GM19351 (cell line): Measurements from ENCODE around the gene IL19.
"Not testable (repeated sequence)": the region's sequence is repeated elsewhere in the genome, so short reads cannot be mapped to it uniquely, and the experiment has no call there.

Experiments used
- ATAC-seq: cut with Tn5 transposase; IDR thresholded peaks from one replicate; pipeline ENCODE4 v1.9.1; 2021; ENCODE audit warnings: mild to moderate bottlenecking, moderate library complexity; ENCODE audit not compliant: unreplicated experiment

The IL19 gene

DNA sequence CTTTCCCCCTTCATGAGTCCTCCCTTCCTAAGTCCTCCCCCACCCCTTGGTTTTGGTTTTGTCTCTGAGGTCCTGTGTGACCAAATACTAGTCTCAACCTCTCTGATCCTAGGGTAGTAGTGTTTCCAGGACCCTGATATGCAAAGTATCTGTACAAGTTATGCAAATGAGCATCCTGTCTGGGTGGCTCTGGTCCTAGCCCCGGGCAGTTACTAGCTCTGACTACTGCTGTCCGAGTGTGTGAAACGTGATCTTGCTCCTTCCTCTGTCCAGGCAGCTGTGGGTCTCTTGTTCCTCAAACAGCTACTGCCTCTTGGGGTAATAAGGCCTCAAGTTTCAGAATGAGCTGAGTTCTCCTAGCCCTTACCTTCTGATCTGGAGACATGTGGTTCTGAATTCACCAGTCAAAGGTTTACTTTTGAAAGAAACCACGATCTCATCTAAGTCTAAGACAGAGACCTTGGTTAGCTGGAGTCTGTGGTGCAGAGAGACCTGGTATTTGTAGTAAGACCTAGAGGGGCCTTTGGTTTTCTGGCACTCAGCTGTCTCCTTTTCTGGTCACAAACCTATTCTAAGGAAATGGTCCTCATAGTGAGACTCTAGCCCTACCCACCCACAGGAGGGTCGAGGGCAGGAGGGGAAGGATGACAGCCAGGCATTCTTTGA, 31.0 kb upstream of the IL19 start:
- ATAC-seq = peak; percentile 87

DNA sequence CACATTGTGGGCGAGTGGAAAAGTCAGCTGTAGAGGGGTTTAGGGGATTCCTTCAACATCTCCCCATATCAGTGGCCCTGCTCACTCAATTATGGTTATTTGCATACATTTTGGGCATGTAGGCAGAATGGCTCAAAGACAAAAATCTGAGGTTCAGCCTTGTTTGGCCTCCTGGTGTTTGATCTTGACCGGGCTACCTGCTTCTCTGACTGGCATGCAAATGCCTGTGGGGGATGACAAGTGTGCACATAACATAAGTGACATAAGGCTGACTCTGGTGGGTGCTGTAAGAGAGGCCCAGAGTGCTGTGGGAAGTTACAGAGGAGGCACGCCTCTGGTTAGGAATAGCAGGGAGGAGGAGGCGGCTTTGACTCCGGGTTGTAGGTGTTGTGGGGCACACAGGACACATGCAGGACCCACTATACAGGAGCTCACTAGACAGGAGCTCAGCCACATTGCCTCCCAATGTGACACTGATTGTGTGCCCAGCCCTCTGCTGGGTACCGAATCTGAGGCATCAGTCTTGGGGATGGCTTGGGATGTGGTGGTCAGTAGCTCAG, 29.4 kb upstream of the IL19 start:
- no peak for ATAC-seq

DNA sequence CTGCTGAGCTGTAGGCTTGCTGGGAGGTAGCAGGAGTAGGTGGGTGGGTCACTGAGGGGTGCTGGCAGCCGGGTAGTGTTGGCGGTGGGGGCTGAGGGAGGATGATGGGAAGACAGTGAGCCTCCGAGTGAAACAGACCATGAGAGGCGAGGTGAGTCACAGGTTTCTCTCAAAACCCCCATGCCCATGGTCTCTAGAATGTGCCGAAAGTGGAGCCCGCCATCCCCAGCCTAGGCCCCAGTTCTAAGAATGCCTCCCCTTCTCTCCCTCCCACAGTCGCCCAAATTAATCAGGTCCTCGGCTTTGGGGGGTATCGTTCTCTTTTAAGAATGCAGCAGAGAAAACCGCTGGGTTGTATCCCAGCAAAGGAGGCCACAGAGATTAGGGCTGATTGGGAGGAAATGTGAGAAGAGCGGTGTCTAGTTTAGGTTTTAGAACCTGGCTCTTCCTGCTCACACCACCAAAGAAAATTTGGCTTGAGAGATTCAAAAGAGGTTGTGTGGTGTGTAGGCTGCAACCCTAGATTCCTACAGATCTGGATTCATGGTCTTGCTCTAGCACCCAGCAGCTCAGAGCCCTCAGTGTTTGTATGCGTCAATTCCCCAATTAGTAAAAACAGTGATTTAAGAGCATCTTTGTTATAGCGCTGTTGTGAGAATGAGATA, 27.7 kb upstream of the IL19 start:
- no peak for ATAC-seq

DNA sequence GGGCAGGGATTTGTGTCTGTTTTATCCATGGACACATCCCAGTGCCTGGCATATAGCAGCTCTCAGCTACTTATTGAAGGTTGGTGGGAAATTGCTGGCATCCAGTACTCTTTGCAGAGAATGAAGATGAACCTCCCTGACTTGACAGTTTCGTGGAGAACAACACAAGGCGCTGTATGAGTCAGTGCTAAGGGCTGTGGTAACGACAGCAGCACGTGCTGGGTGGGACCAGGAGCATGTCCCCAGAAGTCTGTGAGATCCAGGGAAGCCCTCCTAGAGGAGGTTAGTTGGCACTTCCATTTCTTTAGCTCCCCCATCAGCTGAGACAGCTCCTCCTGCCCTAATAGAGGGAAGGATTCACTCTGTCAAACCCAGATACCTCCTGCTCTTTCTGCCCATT, 25.9 kb upstream of the IL19 start:
- ATAC-seq = no peak

DNA sequence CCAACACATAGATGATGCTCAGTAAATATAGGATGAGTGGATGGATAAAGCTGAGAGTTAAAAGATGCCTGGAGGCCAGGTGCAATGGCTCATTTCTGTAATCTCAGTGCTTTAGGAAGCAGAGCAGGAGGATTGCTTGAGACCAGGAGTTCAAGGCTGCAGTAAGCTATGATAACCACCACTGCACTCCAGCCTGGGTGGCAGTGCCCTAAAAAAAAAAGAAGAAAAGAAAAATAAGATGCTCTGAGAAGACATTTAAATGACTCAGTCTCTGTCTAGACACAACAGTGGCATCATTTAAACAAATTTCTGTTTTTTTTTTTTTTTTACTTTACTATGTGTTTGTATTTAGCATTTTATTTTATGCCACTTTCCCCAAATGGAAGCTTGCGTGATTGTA, 25.3 kb upstream of the IL19 start:
- ATAC-seq = no peak

DNA sequence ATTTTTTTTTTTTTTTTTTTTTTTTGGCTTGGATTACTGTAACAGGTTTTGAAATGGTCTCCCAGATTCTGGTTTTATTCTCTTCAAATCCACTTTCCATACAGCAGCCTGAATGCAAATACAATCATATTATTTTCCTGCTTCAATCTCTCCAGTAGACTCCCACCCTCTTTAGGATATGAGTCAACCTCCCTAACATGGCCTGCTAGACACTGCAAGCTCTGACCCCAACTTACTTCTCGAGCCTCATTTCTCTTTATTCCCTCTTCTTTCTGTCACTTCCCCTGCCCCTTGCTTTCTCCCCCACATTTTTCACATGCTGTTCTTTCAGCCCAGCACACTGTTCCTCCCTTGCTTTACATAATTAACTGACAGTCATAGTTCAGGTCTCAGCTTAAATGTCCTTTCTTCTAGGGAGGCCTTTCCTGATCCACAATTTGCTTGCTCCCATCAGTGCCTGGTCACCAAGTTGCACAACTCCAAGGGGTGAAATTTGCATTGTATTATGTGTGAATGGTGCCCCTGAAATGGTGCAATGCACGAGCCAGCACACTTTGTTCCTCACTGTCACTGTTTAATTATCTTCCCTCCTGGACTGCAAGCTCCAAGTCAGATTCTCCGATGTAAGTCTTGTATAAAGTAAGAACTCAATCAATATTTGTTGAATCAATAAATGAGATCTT, 22.1 kb upstream of the IL19 start:
- ATAC-seq = no peak

DNA sequence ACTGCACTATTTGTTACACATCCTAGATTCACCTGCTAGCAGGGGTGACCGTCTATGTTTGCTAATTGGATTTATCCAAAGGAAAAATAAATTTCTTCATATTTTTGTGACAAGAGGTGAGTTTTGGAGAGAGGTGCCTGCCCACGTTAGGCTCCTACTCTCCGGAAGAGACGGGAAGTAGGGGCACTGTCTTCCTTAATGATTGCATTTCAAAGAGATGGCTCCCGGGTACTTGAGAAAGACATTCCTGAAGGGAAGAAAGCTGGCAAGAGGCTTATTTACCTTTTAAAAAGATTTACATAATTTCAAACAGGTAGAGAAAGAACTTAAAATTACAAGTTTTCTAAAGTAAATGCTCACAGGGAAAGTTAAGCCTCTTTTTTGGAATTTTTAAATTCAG, 18.7 kb upstream of the IL19 start:
- ATAC-seq = no peak

DNA sequence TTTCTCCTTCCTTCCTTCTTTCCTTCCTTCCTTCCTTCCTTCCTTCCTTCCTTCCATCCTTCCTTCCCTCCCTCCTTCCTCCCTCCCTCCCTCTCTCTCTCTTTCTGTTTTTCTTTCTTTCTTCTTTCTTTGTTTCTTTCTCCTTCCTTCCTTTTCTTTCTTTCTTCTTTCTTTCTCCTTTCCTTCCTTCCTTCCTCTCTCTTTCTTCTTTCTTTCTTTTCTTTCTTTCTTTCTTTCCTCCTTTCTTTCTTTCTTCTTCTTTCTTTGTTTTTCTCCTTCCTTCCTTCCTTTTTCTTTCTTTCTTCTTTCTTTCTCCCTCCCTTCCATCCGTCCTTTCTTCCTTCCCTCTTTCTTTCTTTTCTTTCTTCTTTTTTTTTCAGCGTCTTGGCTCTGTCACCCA, 18.1 kb upstream of the IL19 start:
- no peak for ATAC-seq

DNA sequence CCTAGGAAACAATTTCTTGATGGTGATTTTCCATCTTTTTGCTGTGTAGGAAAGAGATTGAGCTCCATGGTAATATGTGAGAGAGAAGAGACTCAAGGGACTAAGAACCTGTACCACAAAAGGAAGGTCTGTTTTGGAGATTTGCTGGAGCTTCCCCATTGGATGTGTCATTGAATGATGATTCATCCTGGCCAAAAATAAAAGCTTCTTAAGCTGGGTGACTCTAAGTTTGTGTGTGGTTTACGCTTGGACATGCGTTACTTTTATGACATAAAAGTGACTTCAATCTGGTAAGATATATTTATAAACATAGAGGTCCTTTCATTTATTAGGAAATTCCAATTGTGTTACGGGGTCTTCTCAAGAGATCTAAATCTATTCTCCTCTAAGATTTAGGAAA, 17.4 kb upstream of the IL19 start:
- no peak for ATAC-seq

DNA sequence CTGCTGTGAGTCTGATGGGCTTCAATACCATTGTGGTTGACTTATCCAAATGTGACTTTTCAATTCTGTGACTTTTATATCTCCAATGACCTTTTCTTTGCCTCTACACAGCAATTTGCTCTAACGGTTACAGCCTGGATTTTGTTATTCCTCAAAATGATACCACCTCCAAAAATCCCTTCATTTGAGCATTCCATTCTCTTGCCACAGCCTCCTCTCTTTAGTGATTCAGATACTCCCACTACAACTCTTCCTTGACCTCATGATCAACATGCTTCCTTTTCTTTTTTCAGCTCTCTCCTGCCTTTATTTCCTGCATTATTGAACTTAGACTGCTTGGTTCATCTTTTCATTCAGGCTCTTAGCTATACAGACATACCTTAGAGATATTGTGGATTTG, 16.6 kb upstream of the IL19 start:
- ATAC-seq = no peak

DNA sequence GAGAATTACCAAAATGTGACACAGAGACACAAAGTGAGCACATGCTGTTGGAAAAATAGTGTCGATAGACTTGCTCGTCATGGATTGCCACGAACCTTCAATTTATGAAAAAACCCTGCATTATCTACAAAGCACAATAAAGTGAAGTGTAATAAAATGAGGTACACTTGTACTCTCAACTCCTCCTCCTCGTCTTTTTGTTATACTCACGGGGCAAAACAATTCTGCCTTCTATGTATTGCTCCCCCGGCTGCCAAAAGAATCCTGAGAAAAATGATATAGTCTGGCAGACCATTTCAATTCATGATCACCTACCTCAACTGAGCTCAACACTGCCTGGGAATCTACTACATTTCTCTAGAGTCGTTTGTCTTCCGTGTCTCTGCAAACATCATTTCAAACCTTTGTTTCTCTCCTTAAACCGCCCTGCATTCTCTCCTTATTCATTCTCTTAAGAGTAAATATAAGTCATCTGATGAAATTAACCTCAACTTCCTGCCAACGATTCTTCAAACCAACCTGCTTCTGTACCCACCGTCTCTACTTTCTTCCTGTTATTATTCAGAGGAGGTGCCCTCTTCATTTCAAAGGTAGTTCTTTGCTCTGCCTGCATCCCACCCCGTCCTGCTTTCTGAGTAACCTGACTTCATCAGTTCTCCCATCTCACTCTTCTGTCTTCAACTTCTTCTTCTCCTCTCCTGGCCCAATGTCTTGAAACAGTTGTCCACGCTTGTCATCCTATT, 12.9 kb upstream of the IL19 start:
- no peak for ATAC-seq

DNA sequence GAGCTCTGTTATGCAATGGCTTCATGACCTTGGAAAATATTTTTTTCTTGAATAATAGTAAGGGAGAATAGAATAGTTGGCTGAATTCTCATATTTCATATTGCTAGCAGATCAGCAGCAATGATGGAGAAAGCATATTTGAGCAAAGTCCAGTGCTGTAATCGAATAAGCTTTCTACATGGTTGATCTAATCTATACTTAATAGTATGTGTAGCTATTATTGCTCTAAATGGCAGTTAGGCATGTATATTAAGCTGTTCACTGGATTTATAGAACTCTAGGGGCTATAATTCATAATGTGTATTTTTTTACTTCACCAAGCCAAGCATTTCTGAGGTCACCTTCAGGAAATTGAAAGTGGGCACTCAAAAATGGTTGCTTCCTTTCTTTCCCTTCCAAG, 10.0 kb upstream of the IL19 start:
- no peak for ATAC-seq

DNA sequence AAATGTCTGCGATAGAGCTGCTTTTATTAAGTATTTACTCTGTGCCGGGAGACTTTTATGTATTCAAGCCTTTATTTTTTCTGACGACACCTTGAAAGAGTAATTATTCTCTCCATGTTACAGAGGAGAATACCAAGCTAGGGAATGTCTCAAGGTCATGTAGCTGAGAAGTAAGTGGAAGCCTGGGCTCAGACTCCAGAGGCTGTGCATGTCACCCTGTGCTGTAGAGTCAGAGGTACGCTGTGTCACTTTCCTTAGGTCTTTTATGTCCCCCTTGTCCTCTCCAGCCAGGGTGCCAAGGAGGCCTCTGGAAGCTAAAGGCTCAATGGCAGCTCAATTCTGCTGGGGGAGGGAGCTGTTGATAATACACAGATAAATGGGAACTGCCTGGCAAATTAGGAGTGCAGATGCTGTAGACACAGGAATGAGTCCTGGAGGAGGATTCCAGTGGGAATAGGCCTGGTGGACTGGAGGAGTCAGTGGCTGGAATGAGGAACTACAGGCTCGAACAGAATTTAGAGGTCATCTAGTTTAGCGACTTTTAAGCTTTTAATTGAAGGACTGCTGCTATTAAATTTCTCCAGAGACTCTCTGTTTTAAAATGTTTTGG, 9.3 kb upstream of the IL19 start:
- no peak for ATAC-seq

DNA sequence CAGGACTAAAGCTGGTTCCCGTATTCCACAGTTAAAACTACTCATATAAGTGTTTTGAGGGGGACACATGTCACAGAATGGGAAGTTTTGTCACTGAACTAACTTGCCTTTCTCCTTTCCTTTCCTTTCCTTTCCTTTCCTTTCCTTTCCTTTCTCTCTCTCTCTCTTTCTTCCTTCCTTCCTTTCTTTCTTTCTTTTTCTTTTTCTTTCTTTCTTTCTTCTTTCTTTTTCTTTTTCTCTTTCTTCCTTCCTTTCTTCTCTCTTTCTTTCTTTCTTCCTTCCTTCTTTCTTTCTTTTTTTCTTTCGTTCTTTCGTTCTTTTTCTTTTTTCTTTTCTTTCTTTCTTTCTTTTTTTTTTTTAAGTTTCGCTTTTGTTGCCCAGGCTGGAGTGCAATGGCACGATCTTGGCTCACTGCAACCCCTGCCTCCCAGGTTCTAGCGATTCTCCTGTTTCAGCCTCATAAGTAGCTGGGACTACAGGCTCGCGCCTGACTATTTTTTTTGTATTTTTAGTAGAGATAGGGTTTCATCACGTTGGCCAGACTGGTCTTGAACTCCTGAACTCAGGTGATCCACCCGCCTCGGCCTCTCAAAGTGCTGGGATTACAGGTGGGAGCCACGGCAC, 7.7 kb upstream of the IL19 start:
- ATAC-seq = not testable (repeated sequence)

DNA sequence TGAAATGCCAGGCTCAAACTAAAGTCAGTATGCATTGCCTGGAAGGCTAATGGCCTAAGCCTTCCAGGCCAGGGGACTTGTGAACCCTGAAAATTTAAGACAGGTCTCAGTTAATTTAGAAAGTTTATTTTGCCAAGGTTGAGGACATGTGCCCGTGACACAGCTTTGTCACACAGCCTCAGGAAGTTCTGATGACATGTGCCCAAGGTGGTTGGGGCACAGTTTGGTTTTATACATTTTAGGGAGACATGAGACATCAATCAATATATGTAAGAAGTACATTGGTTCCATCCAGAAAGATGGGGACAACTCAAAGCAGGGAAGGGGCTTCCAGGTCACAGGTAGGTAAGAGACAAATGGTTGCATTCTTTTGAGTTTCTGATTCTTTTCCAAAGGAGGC, 4.8 kb upstream of the IL19 start:
- ATAC-seq = not testable (repeated sequence)

DNA sequence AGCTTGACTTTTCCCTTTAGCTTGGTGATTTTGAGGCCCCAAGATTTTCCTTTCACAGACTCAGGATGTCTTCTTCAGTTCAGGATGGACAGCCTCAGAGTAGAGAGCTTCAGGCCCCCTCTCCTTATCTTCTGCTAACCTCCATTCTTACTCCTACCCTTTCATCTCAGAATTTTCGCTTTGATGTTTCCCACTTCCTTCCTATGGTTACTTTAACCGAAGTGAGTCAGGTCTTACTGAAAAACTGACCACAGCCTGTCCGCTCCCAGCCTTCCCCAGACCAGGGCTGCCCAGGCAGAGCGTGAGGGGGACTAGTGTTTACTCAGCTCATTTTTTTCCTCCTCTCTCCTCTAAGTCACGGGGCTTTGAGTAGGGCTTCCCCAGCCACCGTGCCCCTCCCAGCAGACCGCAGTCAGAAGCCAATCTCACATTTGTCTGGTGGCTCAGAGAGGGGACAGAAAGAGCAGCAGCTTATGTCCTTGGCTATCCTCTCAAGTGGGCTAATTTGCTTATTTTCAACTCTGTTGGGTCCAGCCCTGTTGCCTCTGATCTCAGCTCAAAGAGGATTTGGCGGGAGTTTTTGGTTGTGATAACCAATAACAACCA, 4.2 kb upstream of the IL19 start:
- no peak for ATAC-seq

DNA sequence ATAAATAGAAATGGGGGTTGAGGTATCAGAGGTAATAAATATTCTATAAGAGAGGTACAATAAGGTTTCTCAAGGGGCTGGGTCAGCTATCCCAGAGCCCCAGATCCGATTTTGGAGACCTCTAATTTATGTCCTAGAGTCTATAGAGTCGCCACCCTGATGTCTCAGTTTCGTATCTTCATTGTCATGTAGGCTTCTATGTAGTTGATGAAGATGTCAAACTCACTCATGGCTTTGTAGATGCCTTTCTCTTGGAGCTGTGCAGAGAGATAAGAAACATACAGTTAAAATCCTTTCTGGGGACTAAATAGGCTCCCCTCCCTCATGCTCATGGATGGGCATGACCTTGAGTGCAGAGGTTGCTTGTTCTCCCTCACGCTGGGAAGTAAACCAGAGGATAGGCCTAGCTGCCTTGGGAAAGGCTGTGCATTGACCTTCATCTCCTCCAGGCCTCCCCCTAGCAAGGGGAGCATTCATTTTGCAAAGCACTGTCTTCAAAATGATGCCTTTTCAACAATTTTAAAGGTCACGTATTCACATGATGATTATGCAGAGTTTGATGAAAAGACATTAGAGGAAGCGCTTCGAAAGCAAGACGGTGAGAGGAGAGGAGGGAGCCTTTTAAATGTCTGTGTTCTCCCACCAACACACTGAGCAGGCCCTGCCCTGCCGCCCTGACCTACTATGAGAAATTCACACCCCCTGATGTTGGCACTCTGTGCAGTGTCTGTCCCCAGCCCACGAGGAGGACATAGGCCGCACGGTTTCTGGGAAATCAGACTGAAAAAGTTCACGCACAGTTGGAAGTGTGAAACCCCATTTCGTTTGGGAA, 1.9 kb upstream of the IL19 start:
- no peak for ATAC-seq

DNA sequence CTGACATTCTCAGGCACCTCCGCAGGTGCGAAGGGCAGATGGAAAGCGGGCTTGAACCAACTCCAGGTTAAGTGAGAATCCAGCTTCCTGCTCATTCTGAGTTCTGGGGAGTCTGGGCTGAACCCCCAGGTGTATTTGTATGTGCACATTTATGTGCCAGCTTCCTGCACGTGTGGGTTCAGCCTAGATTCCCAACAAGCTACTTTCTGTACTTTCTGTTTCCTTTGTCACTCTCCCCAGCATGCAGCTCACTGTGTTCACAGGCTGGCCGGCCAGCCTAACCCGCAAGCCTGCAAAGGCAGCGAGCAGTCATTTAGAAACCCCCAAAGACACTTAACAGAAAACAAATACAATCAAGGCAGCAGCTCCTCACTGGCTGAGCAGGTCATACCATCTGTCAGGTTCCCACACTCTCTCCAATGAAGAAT, 1.3 kb upstream of the IL19 start:
- peak; percentile 80 for ATAC-seq

DNA sequence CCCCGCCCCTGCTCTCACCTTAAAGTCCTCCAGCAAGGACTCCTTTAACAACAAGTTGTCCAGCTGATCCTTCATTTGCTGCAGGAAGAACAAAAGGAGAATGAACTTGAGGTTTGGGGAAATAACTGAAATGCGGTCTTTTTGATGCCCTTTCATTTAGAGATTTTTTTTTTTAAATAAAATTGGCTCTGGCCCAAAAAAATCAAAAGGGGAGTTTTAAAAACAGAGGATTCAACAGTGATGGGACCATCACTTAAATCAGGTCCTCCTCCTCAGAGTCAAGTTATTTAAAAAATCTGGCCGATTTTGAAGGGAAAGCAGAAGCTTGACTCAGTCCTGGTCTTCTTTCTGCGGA, 742 bp downstream of the IL19 start:
- ATAC-seq = no peak
